ENCODE data around the gene VPS52. TPM values are rescaled to one million over a fixed set of nuclear protein-coding genes. Genes with fewer than 3 reads are reported as not detected.

The VPS52 gene
- total RNA-seq, 1 experiment from 2014 or later, result 58.2 TPM

GRCh38 chr6:33217246-33217645 is 54.4 kb downstream of the VPS52 start:
- Histone ChIP-seq H2AFZ (ENCODE audit: low read depth, low read length, poor library complexity, severe bottlenecking) (no peak overlapping the region), H3K27ac (ENCODE audit: low read depth, low read length) (no peak overlapping the region), H3K4me1 (ENCODE audit: control insufficient read depth in 1 of 2, insufficient read depth in 2 of 2, low read length in 2 of 2) (peaks cover 0 to 5% of the 10 kb centered on the region in 2 experiments; a peak in 1 of 4 replicates), H3K79me2 (ENCODE audit: insufficient read depth, low read length) (no peaks in the 10 kb centered on the region), H4K20me1 (ENCODE audit: insufficient read depth) (no peaks in the 10 kb centered on the region), H3K9me3 (ENCODE audit: control insufficient read depth in 1 of 2, insufficient read depth in 1 of 2, low read depth in 1 of 2, low read length in 2 of 2) (no peaks in the 10 kb centered on the region), H3K27me3 (ENCODE audit: insufficient read depth, low read length) (no peaks in the 10 kb centered on the region), H3K9me2 (ENCODE audit: insufficient read depth) (no peaks in the 10 kb centered on the region), H3K4me3 (replicated peaks in 1 of 2; ENCODE audit: low read depth in 1 of 2, low read length in 2 of 2) (no peak overlapping the region), H3K36me3 (ENCODE audit: control insufficient read depth in 1 of 2, insufficient read depth in 2 of 2, low read length in 2 of 2) (no peaks in the 10 kb centered on the region), H3K4me2 (ENCODE audit: low read length) (no peak overlapping the region), H3K9ac (ENCODE audit: low read length) (no peak overlapping the region)
- ChIA-PET POLR2A (no interaction called here), RAD21 (ENCODE audit: low non-redundant PET in 1 of 2, low total read pairs in 2 of 2, uncharacterized antibody in 2 of 2, unreplicated experiment in 2 of 2) (no interaction called here), CTCF (no interaction called here)
- ATAC-seq (no peak), DNase-seq (ENCODE audit: low read depth, low spot score) (no peak)
- TF ChIP-seq POLR2AphosphoS5 (IDR thresholded peaks at IDR 0.05; ENCODE audit: low read depth, low read length) (no peak), TCF7L2 (IDR thresholded peaks at IDR 0.05; ENCODE audit: borderline replicate concordance, extremely low read depth, insufficient read depth, insufficient read length) (no peak), SRF (IDR thresholded peaks at IDR 0.05; ENCODE audit: low read depth) (no peak), MAX (IDR thresholded peaks at IDR 0.05) (no peak), ZNF274 (IDR thresholded peaks at IDR 0.05; ENCODE audit: low read depth, low read length) (no peak), CEBPB (IDR thresholded peaks at IDR 0.05; ENCODE audit: low read depth) (no peak), ELF1 (IDR thresholded peaks at IDR 0.05; ENCODE audit: borderline replicate concordance, low read depth) (no peak), YY1 (IDR thresholded peaks at IDR 0.05; ENCODE audit: extremely low read depth, insufficient replicate concordance, low read depth, low read length) (no peak), REST (IDR thresholded peaks at IDR 0.05; ENCODE audit: low read depth) (no peak), CTCF (IDR thresholded peaks at IDR 0.05 in 2 of 3, conservative IDR thresholded peaks at IDR 0.05 in 1 of 3; ENCODE audit: borderline replicate concordance in 1 of 3, insufficient read depth in 1 of 3, low read depth in 2 of 3, low read length in 2 of 3) (no peak), EGR1 (IDR thresholded peaks at IDR 0.05; ENCODE audit: low read depth) (no peak), ZBTB33 (IDR thresholded peaks at IDR 0.05; ENCODE audit: extremely low read depth, insufficient replicate concordance, low read length) (no peak), SIN3A (IDR thresholded peaks at IDR 0.05; ENCODE audit: low read depth) (no peak), CBX3 (IDR thresholded peaks at IDR 0.05; ENCODE audit: low read depth) (no peak), ZFX (IDR thresholded peaks at IDR 0.05) (no peak), FOSL1 (IDR thresholded peaks at IDR 0.05; ENCODE audit: low read depth) (no peak), SP1 (IDR thresholded peaks at IDR 0.05; ENCODE audit: low read depth) (no peak)
- BruUV-seq (replicated peaks), result no TSS peak
- intact Hi-C loops (cut with micrococcal nuclease), result no loop called here

Data from HCT116 (cell line).